GM15510 (cell line): ENCODE measurements around the gene ITGA5.

Experiments used
- POLR2A ChIP-seq: IDR thresholded peaks from 3 replicates; pipeline ENCODE4 v1.6.1; 2011; ENCODE audit warnings: borderline replicate concordance; ENCODE audit not compliant: insufficient read length; ENCODE audit errors: extremely low read depth

Gene ITGA5

DNA sequence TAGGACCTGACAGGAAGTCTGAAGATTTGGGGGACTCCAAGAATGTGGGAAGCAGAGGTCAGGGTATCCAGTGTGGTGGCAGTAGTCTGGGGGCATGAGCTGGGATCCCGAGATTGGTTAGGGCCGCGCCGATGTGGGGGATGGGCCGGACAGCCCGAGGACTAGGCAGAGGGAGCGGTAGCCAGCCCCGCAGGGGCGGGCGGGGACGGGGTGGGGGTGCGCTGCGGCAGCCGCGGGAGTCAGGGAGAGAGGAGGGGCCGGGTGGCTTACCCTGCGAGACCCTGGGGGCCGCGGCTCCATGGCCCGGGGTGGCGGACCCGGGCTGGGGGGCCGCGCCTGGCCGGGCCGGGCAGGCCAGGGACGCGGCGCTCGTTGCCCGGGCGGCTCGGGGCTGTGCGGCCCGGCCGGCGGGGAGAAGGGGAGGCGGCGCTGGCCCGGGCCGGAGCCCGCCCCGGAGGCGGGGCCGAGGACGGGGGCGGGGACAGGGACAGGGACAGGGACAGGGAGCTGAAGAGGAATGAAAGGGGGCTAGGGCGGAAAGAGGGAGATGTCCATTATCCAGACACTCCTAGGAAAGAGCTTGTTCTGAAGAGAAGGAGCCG is 40.2 kb downstream of the ITGA5 start:
- TF ChIP-seq POLR2A, result no peak

DNA sequence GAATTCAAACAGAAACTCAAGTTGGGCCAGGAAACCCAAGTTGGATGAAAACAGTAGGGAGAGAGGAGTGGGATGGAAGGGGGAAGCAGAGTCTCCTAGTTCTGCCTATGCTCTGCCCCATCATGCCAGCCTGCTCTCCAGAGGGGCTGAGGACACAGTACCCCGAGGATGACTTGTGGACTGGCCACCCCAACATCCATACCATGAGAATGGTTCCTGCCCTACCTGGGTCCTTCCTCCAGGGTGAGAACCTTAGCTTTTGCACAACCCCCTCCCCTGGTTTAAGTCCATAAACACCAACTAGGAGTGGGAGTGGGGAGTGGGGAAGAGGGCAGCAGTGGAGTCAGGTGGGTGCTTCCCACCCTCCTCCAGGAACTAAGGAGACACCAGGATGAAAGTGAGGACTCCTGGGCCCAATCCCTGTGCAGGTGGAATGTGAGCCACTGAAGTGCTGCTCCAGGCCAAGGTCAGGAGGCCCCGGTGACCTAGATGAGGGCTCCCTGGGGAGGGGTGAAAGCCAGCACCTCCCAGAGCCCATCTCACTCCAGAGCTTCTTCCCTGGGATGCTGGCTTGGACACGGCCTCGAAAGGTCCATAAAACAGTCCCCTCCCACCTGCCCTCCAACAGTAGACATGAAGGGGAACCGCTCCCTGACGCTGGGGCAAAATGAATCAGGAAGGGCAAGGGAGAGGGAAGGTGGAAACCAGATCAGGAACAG is 41.1 kb downstream of the ITGA5 start:
- no peak for TF ChIP-seq POLR2A

DNA sequence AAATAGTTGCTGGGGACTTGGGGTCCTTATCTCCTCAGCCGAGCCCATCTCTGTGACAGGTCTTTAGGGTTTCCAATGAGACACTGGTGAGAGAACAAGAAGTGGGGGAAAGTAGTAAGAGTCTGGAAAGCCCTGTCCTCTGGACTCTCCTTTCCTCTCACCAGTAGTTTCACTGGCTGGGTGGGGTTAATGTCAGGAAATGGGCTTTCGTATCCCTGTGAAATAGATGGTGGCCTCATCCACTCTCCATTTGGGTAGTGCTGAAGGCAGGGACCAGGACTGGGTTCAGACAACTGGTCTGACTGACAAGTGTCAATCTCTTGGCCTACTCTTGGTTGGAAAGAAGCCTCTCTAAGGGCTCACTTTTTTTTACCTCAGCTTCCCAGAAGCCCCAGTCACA is 42.1 kb downstream of the ITGA5 start:
- TF ChIP-seq POLR2A, result no peak

DNA sequence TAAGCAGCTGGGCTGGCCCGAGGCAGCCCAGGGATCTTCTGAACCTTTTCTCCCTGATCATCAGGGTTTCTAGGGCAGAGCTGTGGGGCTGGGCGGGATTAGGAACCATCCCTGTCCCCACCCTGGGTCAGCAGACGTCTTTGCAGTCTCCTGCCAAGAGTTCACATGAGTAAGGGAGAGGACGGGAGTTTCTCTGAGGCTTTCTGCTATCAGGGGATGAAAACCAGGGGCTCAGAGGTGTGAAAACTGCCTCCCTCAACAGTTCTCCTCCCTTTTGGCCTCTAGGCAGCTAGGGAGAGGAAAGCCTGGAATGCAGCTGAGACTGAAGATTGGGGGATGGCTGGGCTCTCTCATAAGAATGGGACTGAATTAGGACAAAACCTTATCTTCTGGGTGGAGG is 42.5 kb downstream of the ITGA5 start:
- no peak for TF ChIP-seq POLR2A

DNA sequence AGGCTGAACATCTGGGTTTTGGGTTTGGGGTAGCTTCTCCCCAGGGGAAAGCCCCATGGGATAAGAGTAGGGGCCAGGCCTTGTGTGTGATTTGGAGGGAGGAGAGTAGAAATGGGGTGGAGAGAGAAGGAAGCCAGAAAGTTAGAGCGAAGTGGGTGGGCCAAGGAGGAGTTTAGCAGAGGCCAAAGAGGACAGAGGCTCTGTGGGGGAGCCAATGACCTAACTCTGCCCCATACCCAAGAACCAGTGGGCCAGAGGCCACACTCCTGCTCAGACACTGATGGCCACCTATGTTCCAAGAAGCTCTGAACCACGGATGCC is 43.8 kb downstream of the ITGA5 start:
- TF ChIP-seq POLR2A, result no peak

DNA sequence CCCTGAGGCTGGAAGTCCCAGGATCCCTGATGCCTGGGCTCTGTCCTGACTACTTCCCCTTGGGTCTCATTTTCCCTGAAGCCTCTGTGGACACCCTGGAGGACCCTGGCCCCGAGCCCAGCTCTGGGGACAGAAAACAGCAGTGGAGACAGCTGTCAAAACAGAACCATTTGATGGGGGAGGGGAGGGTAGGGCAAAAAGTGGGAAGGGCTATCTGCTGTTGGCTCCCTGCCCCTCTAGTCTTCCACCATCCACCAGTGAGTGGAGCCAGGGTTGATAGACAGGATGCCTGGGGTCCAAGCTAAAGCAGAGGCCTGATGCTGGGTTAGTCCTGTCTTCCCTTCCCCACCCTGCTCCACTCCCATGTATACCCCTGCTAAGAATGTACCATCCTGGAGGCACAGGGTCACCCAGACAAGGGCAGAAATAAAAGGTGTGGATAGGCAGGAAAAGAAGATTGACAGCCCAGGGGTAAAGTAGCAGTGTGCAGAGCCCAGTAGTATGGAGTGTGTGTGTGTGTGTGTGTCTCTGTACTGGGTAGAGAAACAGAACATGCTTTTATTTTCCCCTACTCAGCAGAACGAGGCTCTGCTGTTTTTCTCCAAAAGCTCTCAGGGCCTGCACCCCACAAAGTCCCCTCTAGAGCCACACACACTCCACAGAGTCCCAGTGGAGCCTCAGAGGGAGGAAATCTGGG is 44.4 kb downstream of the ITGA5 start:
- no peak for TF ChIP-seq POLR2A

DNA sequence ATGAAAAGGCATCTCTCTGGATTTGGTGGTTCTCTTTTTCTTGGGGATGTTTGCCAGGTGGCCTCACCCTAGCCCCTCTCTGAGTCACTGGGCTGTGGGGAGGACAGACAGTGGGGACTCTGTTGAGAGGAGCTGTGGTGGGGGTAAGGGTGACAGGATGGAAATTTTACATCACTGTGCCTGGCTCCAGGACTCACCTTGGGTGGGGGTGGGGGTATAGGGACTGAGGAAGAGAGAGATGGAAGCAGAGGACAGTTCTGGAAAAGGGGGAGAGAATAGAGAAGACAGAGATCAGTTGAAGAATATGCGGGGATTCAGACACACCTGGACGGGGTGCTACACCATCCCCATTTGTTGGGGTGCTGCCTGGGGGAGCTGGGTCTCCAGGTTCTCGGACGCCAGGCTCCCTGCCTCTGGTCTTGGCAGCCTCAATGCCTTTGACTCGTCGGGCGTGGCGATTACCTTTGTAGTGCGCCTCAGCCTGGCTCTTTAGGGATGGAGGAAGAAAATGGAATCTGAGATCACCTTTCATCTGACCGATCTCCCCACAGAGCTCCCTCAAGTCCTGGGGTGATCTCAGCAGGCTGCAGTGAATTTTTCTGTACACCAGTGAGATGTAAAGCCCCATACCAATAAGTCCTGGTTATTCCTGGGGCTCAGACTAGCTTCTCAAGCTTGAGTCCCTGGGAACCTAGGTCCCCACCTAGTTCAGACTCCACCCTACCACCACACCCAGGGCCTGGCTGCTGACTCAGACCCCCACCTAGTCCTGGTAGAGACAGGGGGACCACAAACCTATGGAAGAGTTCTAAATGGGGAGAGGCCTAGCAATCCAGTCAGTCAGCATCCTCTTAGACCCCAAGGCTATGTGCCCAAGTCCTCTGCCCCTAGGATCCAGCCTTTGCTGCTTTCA is 45.2 kb downstream of the ITGA5 start:
- TF ChIP-seq POLR2A, result no peak

DNA sequence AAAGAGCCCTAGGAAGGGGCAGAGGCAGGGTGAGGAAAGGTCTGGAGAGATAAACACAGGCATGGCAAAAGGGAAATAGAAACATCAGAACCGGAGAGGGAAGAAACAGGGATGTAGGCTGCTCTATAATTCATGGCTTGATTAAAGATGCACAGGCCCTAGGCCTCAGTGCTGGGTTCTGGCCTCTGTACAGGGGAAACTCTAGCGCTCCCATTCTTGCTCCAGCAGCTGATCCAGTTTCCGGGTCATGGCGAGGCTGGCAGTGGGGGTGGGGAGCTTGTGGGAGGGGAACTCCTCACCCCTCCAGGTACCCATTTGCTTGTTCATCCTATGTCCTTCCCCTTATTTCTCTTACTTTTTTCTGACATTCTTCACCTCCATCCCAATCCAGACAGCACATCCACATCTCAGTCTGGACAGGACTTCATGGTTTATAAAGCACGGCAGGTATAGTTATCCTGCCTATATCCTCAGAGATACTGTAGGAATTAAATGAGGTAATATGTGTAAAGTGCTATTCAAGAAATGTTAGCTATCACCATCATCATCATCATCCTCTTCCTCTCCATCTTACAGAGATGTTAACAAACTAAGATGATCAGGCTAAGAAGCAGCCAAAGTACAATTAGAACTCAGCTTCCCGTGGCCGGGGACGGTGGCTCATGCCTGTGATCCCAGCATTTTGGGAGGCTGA is 46.8 kb downstream of the ITGA5 start:
- no peak for TF ChIP-seq POLR2A

DNA sequence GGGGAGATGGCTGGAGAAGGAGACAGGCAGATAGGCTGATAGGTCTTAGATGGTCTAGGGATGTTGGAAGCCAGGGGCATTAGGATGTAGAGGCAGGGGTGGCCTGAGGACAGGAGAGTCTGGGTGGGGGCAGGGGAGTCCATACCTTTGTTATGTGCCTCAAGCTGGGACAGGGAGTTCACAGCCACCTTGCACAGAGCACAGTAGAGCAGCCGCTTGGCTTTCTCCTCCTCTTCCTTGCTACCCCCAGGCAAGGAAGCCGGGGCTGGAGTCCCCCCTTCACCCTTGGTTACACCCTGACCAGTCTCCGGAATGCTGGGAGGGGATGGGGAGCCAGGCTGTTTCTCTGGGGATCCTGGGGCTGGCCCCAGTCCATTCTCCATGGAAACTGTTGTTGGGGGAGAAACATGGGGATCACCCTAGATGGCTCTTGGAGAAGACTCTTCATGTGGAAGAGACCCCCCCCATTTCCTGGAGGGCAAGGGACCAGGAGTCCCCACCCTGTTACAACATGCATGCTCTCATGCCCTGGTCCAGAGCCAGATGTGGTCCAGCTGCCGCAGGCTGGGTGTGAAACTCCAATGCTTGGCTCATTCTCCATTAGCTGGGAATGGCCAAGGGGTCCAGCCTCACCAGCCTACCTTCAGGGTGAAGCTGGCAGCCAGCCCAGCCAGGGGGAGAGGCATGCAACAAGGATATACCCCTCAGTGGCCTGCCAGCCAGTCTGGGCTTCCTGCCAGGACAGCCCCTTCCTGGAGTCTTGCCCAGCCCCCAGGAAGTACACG is 47.5 kb downstream of the ITGA5 start:
- TF ChIP-seq POLR2A, result no peak

DNA sequence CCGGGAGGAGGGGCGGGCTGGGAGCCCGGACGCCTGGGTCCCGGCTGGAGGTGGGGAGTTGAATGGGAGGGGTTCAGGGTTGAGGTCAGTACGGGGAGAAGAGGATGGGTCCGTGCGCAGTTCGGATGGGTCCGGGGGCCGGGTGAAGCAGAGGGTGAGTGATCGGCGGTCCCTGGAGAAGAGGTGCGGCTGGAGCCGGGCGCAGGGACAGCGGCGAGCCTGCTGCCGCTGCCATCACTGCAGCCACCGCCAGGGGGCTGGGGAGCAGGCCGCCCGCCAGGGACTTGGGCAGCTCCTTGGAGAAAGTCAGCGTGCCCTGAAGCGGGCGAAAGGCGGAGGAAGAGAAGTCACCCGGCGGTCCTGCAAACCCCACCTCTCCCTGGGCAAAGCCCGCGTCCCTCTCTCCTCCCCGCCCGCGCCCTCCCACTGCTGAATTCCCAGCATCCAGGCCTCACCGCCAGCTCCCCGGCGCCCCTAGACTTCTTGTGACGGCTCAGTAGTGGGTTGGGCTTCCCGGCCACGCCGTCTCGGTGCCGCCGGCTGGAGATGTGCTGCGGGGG is 48.8 kb downstream of the ITGA5 start:
- no peak for TF ChIP-seq POLR2A

DNA sequence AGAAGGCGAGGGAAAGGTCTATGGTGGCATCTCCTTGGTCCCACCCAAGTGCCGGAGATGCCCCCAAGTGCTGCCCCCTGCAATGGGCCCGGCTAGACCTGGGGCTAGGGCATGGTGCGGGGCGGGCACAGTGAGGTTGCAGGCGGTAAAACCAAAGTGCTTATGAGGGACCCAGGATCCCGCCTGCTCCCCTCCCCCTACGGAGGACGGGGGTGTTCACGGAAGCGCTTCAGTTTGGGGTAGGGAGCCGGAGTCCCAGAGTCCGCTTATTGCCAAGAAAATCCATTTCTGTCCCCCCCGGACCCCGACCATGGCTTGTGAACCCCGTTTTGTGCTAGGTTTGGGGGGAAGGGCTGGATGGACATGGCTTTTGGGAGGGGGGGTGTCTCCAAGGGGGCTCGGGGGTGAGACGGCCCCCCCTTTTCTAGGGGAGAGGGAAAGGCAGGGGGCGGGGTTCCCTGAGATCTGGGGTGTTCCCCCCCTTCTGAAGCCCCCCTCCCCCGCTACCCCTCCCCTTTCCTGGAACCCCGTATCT is 49.4 kb downstream of the ITGA5 start:
- no peak for TF ChIP-seq POLR2A

DNA sequence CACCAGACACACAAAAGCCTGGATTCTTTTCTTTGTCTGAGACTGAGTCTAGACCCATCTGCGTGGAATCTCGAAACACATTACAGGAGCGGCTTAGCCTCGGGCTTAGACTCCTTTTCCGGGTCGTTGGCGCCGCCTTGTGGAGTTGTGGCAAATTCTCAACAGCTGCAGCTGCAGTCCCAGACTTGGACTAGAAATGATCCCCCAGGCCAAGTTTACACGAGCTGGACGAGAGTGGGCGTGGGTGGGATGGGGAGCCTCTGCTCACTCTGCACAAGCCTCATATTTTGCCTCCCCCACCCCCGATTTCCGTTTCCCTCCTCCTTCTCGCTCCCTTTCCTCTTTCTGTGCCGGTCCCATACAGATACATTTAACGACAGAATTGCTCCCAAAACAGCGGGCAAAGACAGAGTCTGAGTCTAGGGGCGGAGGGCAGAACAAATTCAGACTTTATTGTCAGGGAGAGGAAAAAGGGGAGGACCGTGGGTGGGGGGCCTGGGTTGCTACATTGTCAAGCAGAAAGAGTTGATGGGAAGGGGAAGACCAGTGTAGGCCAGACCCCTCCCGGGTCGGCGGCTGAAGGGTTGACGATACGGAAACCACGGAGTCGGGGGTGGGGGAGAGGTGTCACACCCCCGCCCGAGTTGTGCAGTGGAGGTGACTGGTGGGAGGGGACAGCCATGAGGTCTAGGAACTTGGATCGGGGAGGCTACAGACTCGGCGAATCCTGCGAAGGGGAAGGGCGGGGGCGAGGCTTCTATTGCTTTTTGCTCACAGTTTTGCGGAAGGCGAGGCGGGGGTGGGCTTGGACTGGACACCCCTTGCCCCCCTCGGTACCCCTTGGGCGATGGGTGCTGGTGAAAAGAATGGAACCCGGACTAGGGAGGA is 50.1 kb downstream of the ITGA5 start:
- no peak for TF ChIP-seq POLR2A
